ENCODE data around the gene HIGD1A. TPM values are rescaled to one million over a fixed set of nuclear protein-coding genes. Genes with fewer than 3 reads are reported as not detected.

HIGD1A gene
- total RNA-seq, 1 donor from 2014 or later = 377 TPM

DNA sequence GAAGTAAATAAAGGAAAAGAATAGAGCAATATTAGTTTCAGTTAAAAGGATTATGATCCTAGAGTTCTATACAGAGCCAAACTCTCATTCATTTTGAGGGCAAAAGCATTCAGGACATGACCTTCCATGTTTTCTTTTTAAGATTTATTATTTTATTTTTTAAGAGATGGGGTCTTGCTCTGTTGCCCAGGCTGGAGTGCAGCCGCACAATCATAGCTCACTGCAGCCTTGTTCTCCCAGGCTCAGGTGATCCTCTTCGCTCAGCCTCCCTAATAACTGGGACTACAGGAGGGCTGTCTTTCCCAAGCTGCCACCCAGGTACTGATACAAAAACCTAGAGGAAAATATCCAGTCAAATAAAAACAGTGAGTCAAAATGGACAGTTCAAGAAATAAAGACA, 17.7 kb downstream of the HIGD1A start:
- H3K36me3 ChIP-seq = peaks cover 73% of the 10 kb centered on the region
- no peaks in the 10 kb centered on the region for H3K27me3 ChIP-seq (ENCODE audit: low read depth)
- intact Hi-C loops (cut with micrococcal nuclease) = loop anchor here (10.0 kb wide), 1 partner anchor 48 kb away; no protein-coding TSS in a partner anchor
- H3K9me3 ChIP-seq (replicated peaks) = no peaks in the 10 kb centered on the region
- no peak overlapping the region for H3K27ac ChIP-seq (replicated peaks)
- no peak for DNase-seq
- H3K4me1 ChIP-seq = peaks cover 24% of the 10 kb centered on the region
- no peak overlapping the region for H3K4me3 ChIP-seq
- TF ChIP-seq, protein P1, sequence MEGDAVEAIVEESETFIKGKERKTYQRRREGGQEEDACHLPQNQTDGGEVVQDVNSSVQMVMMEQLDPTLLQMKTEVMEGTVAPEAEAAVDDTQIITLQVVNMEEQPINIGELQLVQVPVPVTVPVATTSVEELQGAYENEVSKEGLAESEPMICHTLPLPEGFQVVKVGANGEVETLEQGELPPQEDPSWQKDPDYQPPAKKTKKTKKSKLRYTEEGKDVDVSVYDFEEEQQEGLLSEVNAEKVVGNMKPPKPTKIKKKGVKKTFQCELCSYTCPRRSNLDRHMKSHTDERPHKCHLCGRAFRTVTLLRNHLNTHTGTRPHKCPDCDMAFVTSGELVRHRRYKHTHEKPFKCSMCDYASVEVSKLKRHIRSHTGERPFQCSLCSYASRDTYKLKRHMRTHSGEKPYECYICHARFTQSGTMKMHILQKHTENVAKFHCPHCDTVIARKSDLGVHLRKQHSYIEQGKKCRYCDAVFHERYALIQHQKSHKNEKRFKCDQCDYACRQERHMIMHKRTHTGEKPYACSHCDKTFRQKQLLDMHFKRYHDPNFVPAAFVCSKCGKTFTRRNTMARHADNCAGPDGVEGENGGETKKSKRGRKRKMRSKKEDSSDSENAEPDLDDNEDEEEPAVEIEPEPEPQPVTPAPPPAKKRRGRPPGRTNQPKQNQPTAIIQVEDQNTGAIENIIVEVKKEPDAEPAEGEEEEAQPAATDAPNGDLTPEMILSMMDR (IDR thresholded peaks at IDR 0.05; ENCODE audit: borderline replicate concordance) = no peak

DNA sequence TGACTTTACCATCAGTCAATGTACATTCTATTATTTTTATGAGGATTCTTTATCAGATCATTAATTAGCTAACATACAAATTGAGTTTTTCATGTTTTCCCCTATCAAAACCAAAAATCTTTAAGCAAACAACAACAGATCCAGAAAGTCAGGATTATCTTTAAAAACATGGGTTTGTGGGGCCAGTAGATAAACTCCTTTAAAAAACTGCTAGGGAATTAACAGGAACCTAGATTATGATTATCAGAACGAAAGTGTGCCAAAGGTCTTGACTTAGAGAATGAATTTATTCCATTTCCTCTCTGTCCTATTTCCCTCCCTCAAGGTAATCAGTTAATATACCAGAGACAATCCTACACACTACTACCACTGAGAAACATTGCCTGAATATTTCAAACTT, 18.1 kb downstream of the HIGD1A start:
- Histone ChIP-seq H3K36me3 (peaks cover 69% of the 10 kb centered on the region), H3K27me3 (ENCODE audit: low read depth) (no peaks in the 10 kb centered on the region), H3K27ac (replicated peaks) (no peak overlapping the region), H3K4me3 (no peak overlapping the region), H3K9me3 (replicated peaks) (no peaks in the 10 kb centered on the region), H3K4me1 (peaks cover 21% of the 10 kb centered on the region)
- TF ChIP-seq, protein P1 (IDR thresholded peaks at IDR 0.05; ENCODE audit: borderline replicate concordance) = no peak
- no peak for DNase-seq
- intact Hi-C loops (cut with micrococcal nuclease) = loop anchor here (10.0 kb wide), 1 partner anchor 49 kb away; no protein-coding TSS in a partner anchor

DNA sequence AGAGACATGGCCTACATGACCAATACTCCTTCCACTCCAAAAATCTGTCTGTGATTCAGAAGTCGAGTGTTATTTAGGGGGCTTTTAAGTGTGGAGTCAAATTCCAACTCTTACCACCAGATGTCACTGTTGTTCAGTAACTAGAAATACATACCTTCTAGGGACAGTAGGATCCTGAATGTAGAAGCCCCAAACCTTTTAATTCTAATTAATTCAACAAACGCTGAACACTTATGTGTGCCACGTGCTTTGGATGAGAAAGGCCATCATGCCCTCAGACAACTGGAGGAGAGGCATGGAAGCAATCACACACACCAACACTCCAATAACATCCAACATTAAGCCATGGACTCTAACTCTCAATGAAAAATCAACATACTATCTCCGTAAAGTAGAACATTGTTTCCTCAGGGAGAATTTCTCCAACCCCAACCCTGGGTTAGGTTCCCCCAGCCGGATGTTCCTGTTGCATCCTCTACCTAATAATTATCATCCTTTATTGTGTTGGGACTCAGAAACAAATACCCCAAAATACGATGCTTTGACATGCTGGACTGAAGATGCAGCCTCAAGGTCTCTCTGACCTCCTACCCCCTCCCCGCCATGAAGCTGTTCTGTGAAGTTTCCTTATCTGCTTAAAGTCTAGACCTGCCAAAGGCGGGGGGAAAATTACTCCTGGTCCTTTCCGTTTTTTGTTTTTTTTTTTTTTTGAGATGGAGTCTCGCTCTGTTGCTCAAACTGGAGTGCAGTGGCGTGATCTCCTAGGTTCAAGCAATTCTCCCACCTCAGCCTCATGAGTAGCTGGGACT, 23.2 kb downstream of the HIGD1A start:
- no peaks in the 10 kb centered on the region for H3K27me3 ChIP-seq (ENCODE audit: low read depth)
- DNase-seq = no peak
- H3K9me3 ChIP-seq (replicated peaks) = no peaks in the 10 kb centered on the region
- peaks cover 33% of the 10 kb centered on the region for H3K36me3 ChIP-seq
- intact Hi-C loops (cut with micrococcal nuclease) = loop anchor here (5.0 to 10.0 kb wide), 2 partner anchors 54 to 101 kb away; no protein-coding TSS in a partner anchor
- H3K27ac ChIP-seq (replicated peaks) = no peak overlapping the region
- H3K4me1 ChIP-seq = peaks cover 30% of the 10 kb centered on the region
- TF ChIP-seq, protein P1 (IDR thresholded peaks at IDR 0.05; ENCODE audit: borderline replicate concordance) = peak; percentile 84
- no peak overlapping the region for H3K4me3 ChIP-seq

DNA sequence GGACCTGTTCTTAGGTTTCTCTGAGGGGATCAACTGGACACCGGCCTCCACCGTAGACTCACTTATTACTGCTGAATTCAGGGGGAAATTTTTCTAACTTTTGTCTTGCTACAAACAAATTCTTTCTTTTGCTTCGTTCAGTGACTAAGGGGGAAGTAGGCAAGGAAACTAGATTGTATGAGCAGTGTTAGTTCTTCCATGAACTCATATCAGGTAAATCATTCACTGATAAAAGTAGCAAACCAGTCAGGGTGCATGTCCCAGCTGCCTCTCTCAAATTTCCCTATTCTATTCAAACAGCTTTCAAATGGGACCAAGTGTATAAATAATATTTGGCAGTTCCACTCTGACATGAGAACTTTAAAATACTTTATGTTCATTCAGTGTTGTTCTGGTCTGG, 23.9 kb downstream of the HIGD1A start:
- no peak overlapping the region for H3K4me3 ChIP-seq
- intact Hi-C loops (cut with micrococcal nuclease) = loop anchor here (5.0 to 10.0 kb wide), 2 partner anchors 54 to 102 kb away; no protein-coding TSS in a partner anchor
- H3K36me3 ChIP-seq = peaks cover 26% of the 10 kb centered on the region
- no peak overlapping the region for H3K27ac ChIP-seq (replicated peaks)
- peaks cover 26% of the 10 kb centered on the region for H3K4me1 ChIP-seq
- TF ChIP-seq, protein P1 (IDR thresholded peaks at IDR 0.05; ENCODE audit: borderline replicate concordance) = no peak
- H3K27me3 ChIP-seq (ENCODE audit: low read depth) = no peaks in the 10 kb centered on the region
- H3K9me3 ChIP-seq (replicated peaks) = no peaks in the 10 kb centered on the region
- no peak for DNase-seq

DNA sequence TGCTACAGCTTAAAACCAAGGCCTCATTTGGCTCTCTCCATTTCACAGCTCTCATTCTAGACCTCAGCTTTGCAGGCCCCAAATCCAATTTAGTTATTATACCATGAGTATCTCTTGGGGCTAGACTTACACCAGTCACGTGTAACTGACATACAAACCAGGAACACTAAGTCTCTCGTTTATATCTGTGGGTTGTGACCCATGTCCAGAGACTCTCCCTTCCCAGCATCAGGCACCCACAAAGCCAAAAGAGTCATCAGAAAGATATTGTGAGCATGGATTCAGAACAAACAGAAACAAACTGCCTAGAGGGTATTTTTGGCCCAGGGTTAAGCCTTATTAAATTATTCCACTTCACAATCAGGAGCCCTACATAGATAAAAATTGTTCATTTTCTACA, 25.6 kb downstream of the HIGD1A start:
- Histone ChIP-seq H3K4me3 (no peak overlapping the region), H3K36me3 (peaks cover 10% of the 10 kb centered on the region), H3K9me3 (replicated peaks) (no peaks in the 10 kb centered on the region), H3K27ac (replicated peaks) (peak overlapping the region; percentile 67), H3K4me1 (peaks cover 23% of the 10 kb centered on the region), H3K27me3 (ENCODE audit: low read depth) (no peaks in the 10 kb centered on the region)
- intact Hi-C loops (cut with micrococcal nuclease) = no loop called here
- DNase-seq = no peak
- TF ChIP-seq, protein P1 (IDR thresholded peaks at IDR 0.05; ENCODE audit: borderline replicate concordance) = no peak

Data from left ventricle myocardium inferior (tissue), 1 donor.